HepG2 (cell line): Measurements from ENCODE around the gene DENND4B. TPM values are rescaled to one million over a fixed set of nuclear protein-coding genes. Genes with fewer than 3 reads are reported as not detected.

Experiments used
- IRF2 ChIP-seq: IDR thresholded peaks from 2 replicates; pipeline ENCODE4 v1.6.1; 2018; ENCODE audit warnings: missing genetic modification reagents, missing compliant biosample characterization
- MXD3 ChIP-seq: IDR thresholded peaks from 2 replicates; pipeline ENCODE4 v1.6.1; 2016; ENCODE audit warnings: mild to moderate bottlenecking, missing biosample characterization, missing genetic modification reagents
- REST ChIP-seq, 2 experiments: IDR thresholded peaks; 2 replicates each; pipeline ENCODE4 v1.6.1; 2011 to 2012; ENCODE audit warnings: low read length in 2 of 2, borderline replicate concordance in 1 of 2, low read depth in 1 of 2, mild to moderate bottlenecking in 1 of 2, moderate library complexity in 1 of 2
- SRSF4 ChIP-seq: fragments of 200-400 bp; formaldehyde crosslinking; IDR thresholded peaks from one replicate; pipeline ENCODE4 v1.6.1; 2018; ENCODE audit warnings: mild to moderate bottlenecking, low read depth, low read length, moderate library complexity; ENCODE audit not compliant: poor library complexity, severe bottlenecking
- ZNF337 ChIP-seq: sonication (generic); formaldehyde crosslinking; IDR thresholded peaks from 2 replicates; pipeline ENCODE4 v1.5.1; 2020; ENCODE audit warnings: missing genetic modification reagents, low read depth, mild to moderate bottlenecking, borderline replicate concordance
- ZNF556 ChIP-seq: sonication (generic); formaldehyde crosslinking; IDR thresholded peaks from 2 replicates; pipeline ENCODE4 v1.4.0; 2020; ENCODE audit warnings: mild to moderate bottlenecking, missing genetic modification reagents, borderline replicate concordance
- ZNF557 ChIP-seq: sonication (generic); formaldehyde crosslinking; IDR thresholded peaks from 2 replicates; pipeline ENCODE4 v1.4.0; 2020; ENCODE audit warnings: missing genetic modification reagents
- ZNF574 ChIP-seq: sonication (generic); formaldehyde crosslinking; IDR thresholded peaks from 2 replicates; pipeline ENCODE4 v1.4.0; 2020; ENCODE audit warnings: missing genetic modification reagents
- ZNF670 ChIP-seq: sonication (generic); formaldehyde crosslinking; IDR thresholded peaks from 2 replicates; pipeline ENCODE4 v1.8.0; 2022; ENCODE audit warnings: mild to moderate bottlenecking, missing genetic modification reagents, borderline replicate concordance
- ZNF792 ChIP-seq: IDR thresholded peaks from 2 replicates; pipeline ENCODE4 v1.6.1; 2016
- polyA plus RNA-seq, 8 experiments: library from polyadenylated mRNA; depleted of rRNA in 3 of 8; stranded (reverse) in 7 of 8; unstranded in 1 of 8; fragments of >200 nt; fragmentation: Illumina TruSeq in 4 of 8; extraction: Trizol in 4 of 8; gene quantifications; 2 replicates each; pipeline versions ENCODE4 v1.2.1 to v1.2.3, GENCODE V29; 2011 to 2016; ENCODE audit warnings: low read depth in 4 of 8, missing spikeins in 1 of 8, mixed read lengths in 1 of 8; ENCODE audit not compliant: insufficient read depth in 1 of 8
- total RNA-seq, 5 experiments: library from RNA; depleted of rRNA; stranded (reverse); fragments of >200 nt; fragmentation: Illumina TruSeq; extraction: Trizol; gene quantifications; 2 replicates each; pipeline ENCODE4 v1.2.3, GENCODE V29; 2016; ENCODE audit warnings: low read depth in 1 of 5
- TF ChIP-seq, protein P1 (sequence below): sonication (generic); formaldehyde crosslinking; IDR thresholded peaks from 2 replicates; pipeline ENCODE4 v1.5.1; 2020; ENCODE audit warnings: mild to moderate bottlenecking, missing genetic modification reagents, borderline replicate concordance

Gene DENND4B
- total and polyA plus RNA-seq, 2 of the 13 experiments (the other 11 are each of a cell fraction or from before 2014, with no cell fraction given), result 15.1 to 20.3 TPM

GRCh38 chr1:153922972-153923925, 23.3 kb downstream of the DENND4B start, which contains the start of gene GATAD2B (continued):
- TF ChIP-seq ZNF574 (CRISPR knock-in tag) (no peak; the same call in 1 of the 2 replicates), REST (IDR thresholded peaks at IDR 0.05; ENCODE audit: borderline replicate concordance in 1 of 2, low read depth in 1 of 2, low read length in 2 of 2) (peak in 1 of 2 experiments; percentile 36; a peak in 1 of 4 replicates), ZNF670 (CRISPR knock-in tag) (peak; percentile 63; the same call in 1 of the 2 replicates), ZNF337 (CRISPR knock-in tag) (no peak), IRF2 (CRISPR knock-in tag) (peak; percentile 47; the same call in 1 of the 2 replicates), ZNF792 (CRISPR knock-in tag) (no peak), MXD3 (peak; percentile 61; the same call in 1 of the 2 replicates), SRSF4 (no peak), ZNF556 (CRISPR knock-in tag) (0 out of 2 replicates have a peak, but pooled peaks have one; percentile 35), ZNF557 (CRISPR knock-in tag) (no peak; the same call in 1 of the 2 replicates)
- TF ChIP-seq, protein P1, sequence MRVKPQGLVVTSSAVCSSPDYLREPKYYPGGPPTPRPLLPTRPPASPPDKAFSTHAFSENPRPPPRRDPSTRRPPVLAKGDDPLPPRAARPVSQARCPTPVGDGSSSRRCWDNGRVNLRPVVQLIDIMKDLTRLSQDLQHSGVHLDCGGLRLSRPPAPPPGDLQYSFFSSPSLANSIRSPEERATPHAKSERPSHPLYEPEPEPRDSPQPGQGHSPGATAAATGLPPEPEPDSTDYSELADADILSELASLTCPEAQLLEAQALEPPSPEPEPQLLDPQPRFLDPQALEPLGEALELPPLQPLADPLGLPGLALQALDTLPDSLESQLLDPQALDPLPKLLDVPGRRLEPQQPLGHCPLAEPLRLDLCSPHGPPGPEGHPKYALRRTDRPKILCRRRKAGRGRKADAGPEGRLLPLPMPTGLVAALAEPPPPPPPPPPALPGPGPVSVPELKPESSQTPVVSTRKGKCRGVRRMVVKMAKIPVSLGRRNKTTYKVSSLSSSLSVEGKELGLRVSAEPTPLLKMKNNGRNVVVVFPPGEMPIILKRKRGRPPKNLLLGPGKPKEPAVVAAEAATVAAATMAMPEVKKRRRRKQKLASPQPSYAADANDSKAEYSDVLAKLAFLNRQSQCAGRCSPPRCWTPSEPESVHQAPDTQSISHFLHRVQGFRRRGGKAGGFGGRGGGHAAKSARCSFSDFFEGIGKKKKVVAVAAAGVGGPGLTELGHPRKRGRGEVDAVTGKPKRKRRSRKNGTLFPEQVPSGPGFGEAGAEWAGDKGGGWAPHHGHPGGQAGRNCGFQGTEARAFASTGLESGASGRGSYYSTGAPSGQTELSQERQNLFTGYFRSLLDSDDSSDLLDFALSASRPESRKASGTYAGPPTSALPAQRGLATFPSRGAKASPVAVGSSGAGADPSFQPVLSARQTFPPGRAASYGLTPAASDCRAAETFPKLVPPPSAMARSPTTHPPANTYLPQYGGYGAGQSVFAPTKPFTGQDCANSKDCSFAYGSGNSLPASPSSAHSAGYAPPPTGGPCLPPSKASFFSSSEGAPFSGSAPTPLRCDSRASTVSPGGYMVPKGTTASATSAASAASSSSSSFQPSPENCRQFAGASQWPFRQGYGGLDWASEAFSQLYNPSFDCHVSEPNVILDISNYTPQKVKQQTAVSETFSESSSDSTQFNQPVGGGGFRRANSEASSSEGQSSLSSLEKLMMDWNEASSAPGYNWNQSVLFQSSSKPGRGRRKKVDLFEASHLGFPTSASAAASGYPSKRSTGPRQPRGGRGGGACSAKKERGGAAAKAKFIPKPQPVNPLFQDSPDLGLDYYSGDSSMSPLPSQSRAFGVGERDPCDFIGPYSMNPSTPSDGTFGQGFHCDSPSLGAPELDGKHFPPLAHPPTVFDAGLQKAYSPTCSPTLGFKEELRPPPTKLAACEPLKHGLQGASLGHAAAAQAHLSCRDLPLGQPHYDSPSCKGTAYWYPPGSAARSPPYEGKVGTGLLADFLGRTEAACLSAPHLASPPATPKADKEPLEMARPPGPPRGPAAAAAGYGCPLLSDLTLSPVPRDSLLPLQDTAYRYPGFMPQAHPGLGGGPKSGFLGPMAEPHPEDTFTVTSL (CRISPR knock-in tag), result no peak; the same call in 1 of the 2 replicates
